T-helper 1 cell treated with Interleukin-12 subunit alpha and Interleukin-12 subunit beta and Interleukin-4 antibody, amounts not matched to agents 30 ng/mL and 1 ng/mL, for 36 hours (primary cell): Measurements from ENCODE around the gene INTS1. TPM values are rescaled to one million over a fixed set of nuclear protein-coding genes. Genes with fewer than 3 reads are reported as not detected.

Experiments used
- intact Hi-C: fragments of 100-400 bp; cut with micrococcal nuclease; formaldehyde crosslinking; loops from one replicate; pipeline ENCODE4 v1.15.1; 2024
- total RNA-seq: library from RNA; stranded (reverse); gene quantifications from 2 replicates; pipeline ENCODE4 v1.2.3, GENCODE V29; 2022

INTS1 gene
- total RNA-seq, 1 donor from 2014 or later, result 90.5 TPM

- intact Hi-C loops, result no loop called here
These were observed 10.6 kb downstream of the INTS1 start for GRCh38 chr7:1493571-1493970.

DNA sequence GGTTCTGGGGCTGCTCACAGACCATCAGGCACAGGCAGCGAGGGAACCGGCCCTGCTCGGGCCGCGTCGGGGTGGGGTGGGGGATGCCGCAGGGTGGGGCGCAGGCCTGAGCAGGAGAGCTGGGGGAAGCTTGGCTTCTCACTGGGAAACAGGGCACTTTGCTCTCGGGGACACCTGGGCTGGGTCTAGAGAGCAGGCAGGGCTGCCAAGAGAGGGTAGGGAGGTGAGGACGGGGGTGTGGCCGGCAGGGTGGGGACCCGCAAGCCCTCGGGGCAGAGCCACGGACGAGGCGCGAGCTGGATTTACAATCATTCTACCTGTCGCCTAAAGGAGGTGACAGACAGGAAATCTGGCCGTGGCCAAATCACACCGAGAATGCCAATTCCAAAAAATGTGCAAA lies 11.1 kb downstream of the INTS1 start:
- intact Hi-C loops, result no loop called here

DNA sequence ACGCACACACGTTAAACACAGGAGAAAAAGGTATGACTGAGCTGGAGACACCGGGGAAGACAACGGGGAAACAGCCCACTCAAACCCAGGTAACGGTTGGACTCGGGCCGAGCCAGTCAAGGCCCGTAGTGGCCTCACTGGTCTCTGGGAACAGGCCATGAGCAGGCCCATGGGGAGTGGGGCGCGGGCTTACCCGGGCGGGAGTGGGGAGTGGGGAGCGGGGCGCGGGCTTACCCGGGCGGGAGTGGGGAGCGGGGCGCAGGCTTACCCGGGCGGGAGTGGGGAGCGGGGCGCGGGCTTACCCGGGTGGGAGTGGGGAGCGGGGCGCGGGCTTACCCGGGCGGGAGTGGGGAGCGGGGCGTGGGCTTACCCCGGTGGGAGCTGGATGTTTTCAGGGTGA lies 11.5 kb downstream of the INTS1 start:
- intact Hi-C loops, result no loop called here

DNA sequence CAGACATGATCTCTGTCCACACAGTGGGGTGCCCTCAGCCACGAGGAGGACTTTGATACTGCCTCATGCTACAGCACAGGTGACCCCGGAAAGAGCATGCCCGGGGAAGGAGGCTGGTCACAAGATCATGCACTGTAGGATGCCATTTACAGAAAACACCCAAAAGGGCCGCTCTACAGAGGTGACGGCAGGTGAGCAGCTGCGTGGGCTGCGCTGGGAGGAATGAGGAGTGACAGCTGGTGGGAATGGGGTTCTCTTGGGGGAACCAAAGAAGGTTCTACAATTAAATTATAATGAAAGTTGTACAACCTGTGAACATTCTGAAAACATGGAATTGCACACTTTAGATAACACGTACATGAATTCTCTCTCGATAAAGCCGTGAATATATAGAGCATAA lies 12.0 kb downstream of the INTS1 start:
- intact Hi-C loops, result no loop called here

DNA sequence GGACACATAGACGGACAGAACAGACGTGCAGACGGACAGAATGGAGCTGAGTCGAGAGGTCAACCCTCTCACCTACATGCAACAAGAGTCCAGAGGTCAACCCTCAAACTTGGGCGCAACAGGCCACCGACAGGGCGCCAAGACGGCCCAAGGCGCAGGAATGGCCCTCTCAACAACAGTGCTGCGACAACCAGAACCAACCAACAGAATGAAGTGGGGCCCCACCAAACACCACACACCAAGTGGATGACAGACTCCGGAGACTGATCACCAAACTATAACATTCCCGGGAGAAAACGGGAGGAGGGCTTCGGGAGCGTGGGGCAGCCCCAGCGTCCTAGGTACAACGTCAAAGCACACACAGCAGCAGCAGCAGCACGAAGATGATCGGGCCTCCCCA lies 13.4 kb downstream of the INTS1 start:
- intact Hi-C loops, result no loop called here

DNA sequence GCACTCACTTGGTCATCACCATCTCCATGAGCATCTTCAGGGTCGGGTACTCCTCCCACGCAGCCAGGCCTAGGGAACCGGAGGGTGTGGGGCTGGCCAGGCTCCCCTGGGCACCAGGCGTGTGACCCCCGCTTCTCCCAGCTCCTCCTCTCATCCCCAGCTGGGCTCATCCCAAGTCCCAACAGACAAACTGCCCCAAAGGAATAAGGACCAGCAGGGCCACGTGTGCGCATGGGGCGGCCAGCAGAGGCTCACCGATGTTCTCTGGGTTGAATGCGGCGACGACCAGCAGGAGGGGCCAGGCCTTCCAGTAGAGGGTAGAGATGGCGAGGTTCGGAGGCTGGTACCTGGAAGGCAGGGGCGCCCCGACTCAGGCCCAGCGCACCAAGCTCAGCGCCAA lies 14.9 kb downstream of the INTS1 start:
- intact Hi-C loops, result no loop called here

DNA sequence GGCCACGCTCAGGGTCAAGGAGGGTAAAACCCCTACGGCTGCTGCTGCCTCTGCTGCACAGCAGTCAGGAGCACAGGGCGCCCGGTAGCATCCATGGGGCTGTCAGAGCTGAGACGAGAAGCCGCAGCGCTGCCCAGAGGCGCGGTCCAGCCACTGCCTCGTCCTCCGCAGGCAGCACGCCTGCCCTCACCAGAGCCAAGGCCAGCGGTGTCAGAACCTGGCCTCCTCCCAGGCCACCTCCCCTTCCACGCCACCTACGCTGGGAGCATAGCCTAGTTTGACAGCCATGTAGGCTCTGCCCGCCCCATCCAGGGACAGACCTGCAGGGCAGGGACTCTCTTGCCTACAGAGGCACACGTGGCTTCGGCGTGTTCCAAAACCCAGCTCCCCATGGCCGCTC lies 16.2 kb downstream of the INTS1 start:
- intact Hi-C loops, result no loop called here

GRCh38 chr7:1487466-1487865 lies 16.7 kb downstream of the INTS1 start:
- intact Hi-C loops, result no loop called here

GRCh38 chr7:1486571-1486970 lies 17.6 kb downstream of the INTS1 start:
- intact Hi-C loops, result no loop called here

GRCh38 chr7:1485156-1485555 lies 19.0 kb downstream of the INTS1 start:
- intact Hi-C loops, result no loop called here

- intact Hi-C loops, result no loop called here
These were observed 19.6 kb downstream of the INTS1 start for GRCh38 chr7:1484569-1484968.

DNA sequence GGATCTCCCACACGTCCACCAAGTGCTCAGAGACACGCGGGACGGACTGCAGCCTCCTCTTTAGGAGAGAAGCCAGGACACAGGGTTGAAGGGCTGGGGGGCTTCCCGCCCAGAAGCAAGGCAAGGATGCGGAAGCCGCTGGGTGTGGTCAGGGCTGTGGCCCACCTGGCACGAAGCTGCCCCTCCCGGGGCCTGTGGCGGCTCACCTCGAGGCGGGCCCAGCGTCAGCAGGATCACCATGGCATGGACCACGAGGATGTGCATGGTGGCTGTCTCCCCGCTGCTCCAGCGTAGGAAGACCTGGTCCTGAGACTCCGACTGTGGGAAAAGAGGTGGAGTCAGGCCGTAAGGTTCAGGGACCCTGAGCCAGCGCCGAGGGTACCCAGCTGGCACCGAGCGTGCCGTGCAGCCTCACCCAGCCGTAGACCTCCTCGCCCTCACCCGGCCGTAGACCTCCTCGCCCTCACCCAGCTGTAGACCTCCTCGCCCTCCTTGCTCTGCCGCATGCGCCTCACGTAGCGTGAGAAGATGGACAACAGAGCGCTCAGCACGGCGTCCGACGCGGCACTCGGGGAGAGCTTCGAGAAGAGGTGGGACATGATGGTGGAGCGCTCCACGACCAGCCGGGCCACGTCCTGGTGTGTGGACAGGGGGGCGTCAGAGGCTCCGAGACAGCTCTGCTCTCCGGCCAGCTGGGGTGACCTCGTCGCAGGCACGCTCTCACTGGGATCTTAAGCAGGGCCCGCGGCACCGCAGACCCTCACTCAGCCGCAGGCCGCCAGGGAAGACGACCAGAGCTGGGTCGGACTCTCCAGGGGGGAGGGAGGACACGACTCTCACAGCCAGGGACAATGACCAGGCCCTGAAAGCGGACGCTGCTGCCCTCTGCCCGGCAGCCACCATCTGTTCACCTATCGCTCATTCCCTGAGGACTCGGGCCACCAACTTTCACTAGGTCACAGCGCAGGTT lies 20.4 kb downstream of the INTS1 start:
- intact Hi-C loops, result no loop called here

GRCh38 chr7:1483079-1483478 lies 21.1 kb downstream of the INTS1 start:
- intact Hi-C loops, result no loop called here

GRCh38 chr7:1481300-1481699 lies 22.9 kb downstream of the INTS1 start:
- intact Hi-C loops, result no loop called here

DNA sequence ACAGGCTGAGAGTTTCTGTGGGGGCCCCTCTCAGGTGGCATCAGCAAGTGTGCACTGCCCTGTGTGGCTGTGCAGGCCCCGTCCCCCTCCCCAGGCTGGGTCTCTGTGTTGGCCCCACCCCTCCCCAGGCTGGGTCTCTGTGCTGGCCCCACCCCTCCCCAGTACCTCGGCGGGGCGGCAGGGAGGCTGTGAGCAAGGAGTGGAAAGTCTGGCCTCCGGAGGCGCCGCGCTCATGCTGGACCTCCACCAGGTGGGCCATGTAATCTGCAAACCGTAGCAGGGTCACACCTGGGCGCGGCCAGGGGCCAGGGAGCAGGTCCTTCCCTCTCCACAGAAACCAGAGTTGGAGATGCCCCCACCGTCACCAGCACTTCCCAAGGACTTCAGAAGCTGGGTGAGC lies 23.5 kb downstream of the INTS1 start:
- intact Hi-C loops, result no loop called here

DNA sequence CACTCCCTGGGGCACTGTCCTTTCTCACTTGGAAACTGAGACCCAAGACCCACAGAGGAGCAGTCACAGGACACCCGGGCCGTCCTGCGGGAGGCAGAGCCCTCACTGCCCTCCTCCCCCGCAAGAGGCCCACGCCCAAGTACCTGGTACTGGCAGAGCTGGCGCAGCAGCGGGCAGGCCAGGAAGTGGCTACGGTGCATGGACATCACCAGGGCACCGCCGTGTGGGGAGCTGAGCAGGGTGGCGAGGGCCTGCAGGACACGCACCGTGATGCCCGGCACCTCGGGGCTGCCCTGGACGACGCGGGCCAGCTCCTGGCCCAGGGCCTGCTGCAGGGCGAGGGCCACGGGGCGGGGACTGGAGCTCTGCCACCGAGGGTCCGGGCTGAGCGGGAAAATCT lies 24.9 kb downstream of the INTS1 start:
- intact Hi-C loops, result no loop called here

- intact Hi-C loops, result no loop called here
These were observed 25.7 kb downstream of the INTS1 start for GRCh38 chr7:1478480-1478879.

DNA sequence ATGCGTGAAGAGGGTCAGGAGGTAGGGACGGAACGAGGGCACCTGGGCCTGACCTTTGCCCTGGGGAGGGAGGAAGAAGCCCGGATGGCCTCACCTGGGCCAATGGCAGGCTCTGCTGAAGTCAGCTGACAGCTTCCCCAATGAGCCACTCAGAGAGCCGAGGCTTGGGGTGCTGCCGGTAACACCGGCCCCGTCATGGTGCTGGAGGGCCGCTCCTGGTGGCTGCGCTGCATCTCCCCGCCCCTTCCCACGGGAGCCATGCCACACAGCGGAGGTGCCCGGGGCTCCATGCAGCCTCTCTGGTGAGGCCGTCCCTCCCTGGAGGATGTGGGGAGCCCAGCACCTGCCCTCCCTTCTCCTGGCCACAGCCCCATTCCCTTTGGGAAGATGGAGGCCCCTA lies 27.3 kb downstream of the INTS1 start:
- intact Hi-C loops, result no loop called here

GRCh38 chr7:1475991-1476390 lies 28.2 kb downstream of the INTS1 start:
- intact Hi-C loops, result no loop called here

- intact Hi-C loops, result no loop called here
These were observed 28.8 kb downstream of the INTS1 start for GRCh38 chr7:1475393-1475792.

DNA sequence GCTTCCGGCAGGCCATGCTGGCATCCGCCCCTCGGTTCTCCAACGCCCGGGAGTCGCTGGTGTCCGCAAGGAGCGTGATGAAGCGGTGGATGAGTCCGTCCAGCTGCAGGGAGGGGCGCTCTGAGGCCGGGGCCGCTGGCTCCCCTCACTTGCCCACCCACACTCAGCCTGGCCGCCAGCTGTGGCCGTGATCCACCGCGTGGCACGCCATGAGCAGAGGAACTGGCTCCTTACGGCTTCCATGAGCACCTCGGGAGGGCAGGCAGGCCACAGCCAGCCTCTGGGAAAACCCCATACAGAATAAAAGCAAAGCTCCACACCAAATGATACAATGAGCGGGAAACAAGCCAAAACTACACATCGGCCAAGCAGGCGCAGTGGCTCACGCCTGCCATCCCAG lies 29.5 kb downstream of the INTS1 start:
- intact Hi-C loops, result no loop called here

DNA sequence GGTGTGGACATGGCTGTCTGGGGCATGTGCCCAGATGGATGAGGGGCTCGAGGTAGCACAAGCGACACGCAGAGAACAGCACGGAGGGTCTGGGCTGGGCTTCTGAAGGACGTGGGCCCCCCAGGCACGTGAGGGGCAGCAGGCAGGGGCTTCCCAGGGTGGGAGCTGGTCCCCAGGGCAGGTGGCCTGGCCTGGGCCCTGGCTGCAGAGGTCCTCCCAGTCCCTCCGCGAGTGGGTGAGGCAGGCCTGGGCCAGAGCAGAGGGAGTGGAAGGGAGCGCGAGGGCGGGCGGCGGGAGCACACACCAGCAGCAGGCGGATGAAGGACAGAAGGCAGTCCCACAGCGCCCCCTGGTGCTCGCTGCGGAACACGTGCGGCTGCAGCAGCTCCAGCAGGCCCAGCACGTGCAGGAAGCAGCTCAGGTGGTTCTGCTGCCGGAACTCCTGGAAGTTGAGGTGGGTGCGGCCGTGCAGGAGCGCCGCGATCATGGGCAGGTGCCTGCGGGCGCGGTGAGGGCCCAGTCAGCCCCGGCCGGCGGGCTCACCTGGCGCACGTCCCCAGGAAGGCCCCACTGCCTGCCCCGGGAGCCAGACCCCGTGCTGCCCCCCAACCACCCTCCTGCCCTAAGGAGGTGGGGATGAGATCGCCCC lies 30.2 kb downstream of the INTS1 start:
- intact Hi-C loops, result no loop called here

GRCh38 chr7:1470901-1471300 lies 33.3 kb downstream of the INTS1 start:
- intact Hi-C loops, result no loop called here
